ENCODE data around the gene DEPDC5.

Gene DEPDC5

GRCh38 chr22:31929167-31929930 lies 175.5 kb downstream of the DEPDC5 start:
- DNase-seq: no peak

- DNase-seq: no peak
Measured at GRCh38 chr22:31932863-31933262, 179.0 kb downstream of the DEPDC5 start.

GRCh38 chr22:31933406-31933805 lies 179.6 kb downstream of the DEPDC5 start:
- no peak for DNase-seq

GRCh38 chr22:31933816-31934482 lies 180.1 kb downstream of the DEPDC5 start:
- DNase-seq: no peak

- DNase-seq: no peak
Measured at GRCh38 chr22:31935961-31936635, 182.3 kb downstream of the DEPDC5 start.

GRCh38 chr22:31937341-31937740 lies 183.5 kb downstream of the DEPDC5 start:
- no peak for DNase-seq

- no peak for DNase-seq
Measured at GRCh38 chr22:31938296-31938695, 184.5 kb downstream of the DEPDC5 start.

GRCh38 chr22:31940506-31940905 lies 186.7 kb downstream of the DEPDC5 start:
- DNase-seq: no peak

- no peak for DNase-seq
Measured at GRCh38 chr22:31942091-31942490, 188.3 kb downstream of the DEPDC5 start.

- no peak for DNase-seq
Measured at GRCh38 chr22:31943206-31943977, 189.6 kb downstream of the DEPDC5 start.

GRCh38 chr22:31943978-31944699 lies 190.3 kb downstream of the DEPDC5 start, which contains the start of gene YWHAH:
TSS of gene YWHAH (plus strand) at chr22:31944535. CDS start at chr22:31944734, 199 bp downstream.
- DNase-seq: peak; percentile 83

- DNase-seq: no peak
Measured at GRCh38 chr22:31944700-31945442, 191.1 kb downstream of the DEPDC5 start.

- no peak for DNase-seq
Measured at GRCh38 chr22:31945443-31945855, 191.6 kb downstream of the DEPDC5 start.

GRCh38 chr22:31945971-31946680 lies 192.3 kb downstream of the DEPDC5 start:
- DNase-seq: no peak

- DNase-seq: peak; percentile 20
Measured at GRCh38 chr22:31947296-31947695, 193.5 kb downstream of the DEPDC5 start.

- no peak for DNase-seq
Measured at GRCh38 chr22:31948002-31948401, 194.2 kb downstream of the DEPDC5 start.

- no peak for DNase-seq
Measured at GRCh38 chr22:31950226-31950625, 196.4 kb downstream of the DEPDC5 start.

GRCh38 chr22:31951194-31952093 lies 197.6 kb downstream of the DEPDC5 start:
- DNase-seq: no peak

- DNase-seq: no peak
Measured at GRCh38 chr22:31952094-31952401, 198.2 kb downstream of the DEPDC5 start.

GRCh38 chr22:31952472-31952871 lies 198.7 kb downstream of the DEPDC5 start:
- DNase-seq: no peak
